Body of pancreas (tissue), 4 donors: ENCODE results near the gene ZC3HAV1. TPM values are rescaled to one million over a fixed set of nuclear protein-coding genes. Genes with fewer than 3 reads are reported as not detected.

Experiments used
- ATAC-seq: fragments of 150-250 bp; one replicate; pipeline ENCODE4 v1.9.1; 2016
- DNase-seq, 4 donors: peaks; one replicate each; pipeline ENCODE4 v3.0.0-alpha.2; 2019
- H3K27ac ChIP-seq, 4 donors: fragments of 200-600 bp; sonication (generic); 1 replicate in 3 of 4; 2 replicates in 1 of 4; pipeline versions ENCODE4 v1.5.1 to v1.6.1; 2016 to 2019; ENCODE audit warnings: mild to moderate bottlenecking in 1 of 4, mixed read lengths in 1 of 4, moderate library complexity in 1 of 4
- H3K27me3 ChIP-seq, 2 donors: fragments of 200-600 bp; sonication (generic); one replicate each; pipeline ENCODE4 v1.6.0; 2016; ENCODE audit warnings: mild to moderate bottlenecking in 1 of 2
- H3K36me3 ChIP-seq, 2 donors: fragments of 200-600 bp; sonication (generic); replicated peaks in 1 of 2; 2 replicates each; pipeline ENCODE4 v1.5.1; 2016; ENCODE audit warnings: low read depth in 2 of 2; ENCODE audit not compliant: insufficient read depth in 1 of 2
- H3K4me1 ChIP-seq: fragments of 200-600 bp; sonication (generic); one replicate; pipeline ENCODE4 v1.6.0; 2016
- H3K4me3 ChIP-seq, 2 donors: fragments of 200-600 bp; sonication (generic); 1 replicate in 1 of 2; 2 replicates in 1 of 2; pipeline ENCODE4 v1.5.1; 2016 to 2019
- H3K9me3 ChIP-seq, 3 donors: fragments of 200-600 bp; sonication (generic); 1 replicate in 2 of 3; 2 replicates in 1 of 3; pipeline ENCODE4 v1.5.1; 2016
- POLR2A ChIP-seq, 3 donors: fragments of 450-650 bp; IDR thresholded peaks; one replicate each; pipeline ENCODE4 v1.6.1; 2016; ENCODE audit warnings: antibody characterized with exemption in 3 of 3, mild to moderate bottlenecking in 2 of 3
- WGBS, 2 donors: methylation state at CpG; one replicate each; pipeline ENCODE4 v1.1.5; 2017; 5-methylcytosine and 5-hydroxymethylcytosine counted together
- intact Hi-C: fragments of 100-400 bp; cut with DNase I; formaldehyde crosslinking; loops from one replicate; pipeline ENCODE4 v1.15.1; 2023
- total RNA-seq, 2 donors: library from RNA; depleted of rRNA; stranded (reverse); fragments of >200 nt; gene quantifications; one replicate each; pipeline ENCODE4 v1.1.0, GENCODE V29; 2016
- TF ChIP-seq, protein P1 (sequence below), 7 experiments: fragments of 450-650 bp in 4 of 7; fragments of 200-600 bp in 3 of 7; sonication (generic) in 3 of 7; IDR thresholded peaks; one replicate each; pipeline ENCODE4 v1.5.1; 2016 to 2019; ENCODE audit warnings: antibody characterized with exemption in 7 of 7

The ZC3HAV1 gene
- total RNA-seq, 2 donors from 2014 or later, result 13.5 to 14.5 TPM

DNA sequence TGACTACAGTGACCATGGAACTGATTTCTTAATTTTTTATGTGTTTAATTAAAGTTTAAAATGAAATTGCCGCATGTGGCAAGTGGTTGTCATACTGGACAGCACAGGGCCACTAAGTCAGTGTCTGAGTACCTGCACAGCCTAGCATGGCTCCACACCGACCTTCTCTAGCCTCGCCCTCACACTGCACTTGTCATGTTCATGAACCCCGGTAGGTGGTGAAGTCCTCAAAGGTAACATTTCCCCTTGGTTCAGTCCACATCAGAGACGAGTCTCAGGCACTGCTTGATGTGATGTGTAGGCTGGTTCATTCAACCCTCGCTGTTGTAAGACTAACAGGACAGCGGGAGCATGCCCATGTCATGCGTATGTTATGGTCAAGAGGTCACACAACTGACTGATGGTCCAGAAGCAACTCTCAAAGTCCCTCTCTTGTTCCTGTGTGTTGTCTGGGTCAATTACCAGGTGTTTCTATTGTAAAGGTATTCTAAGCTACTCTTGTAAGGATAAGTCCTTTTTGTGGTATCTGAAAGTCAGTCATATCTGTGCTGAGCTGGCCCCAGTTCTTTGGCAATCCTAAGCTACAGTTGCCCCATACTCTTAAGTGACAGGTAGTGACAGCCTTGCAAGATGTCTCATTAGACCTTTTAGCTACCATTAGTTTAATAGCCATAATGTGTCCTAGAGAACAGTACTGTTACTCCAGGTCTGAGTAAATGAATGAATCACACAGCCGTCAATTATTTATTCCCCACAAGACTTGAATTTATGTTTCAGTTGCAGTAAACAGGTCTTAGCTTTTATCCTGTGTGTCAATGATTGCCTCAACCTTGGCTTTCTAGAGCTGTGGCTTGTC lies 40.7 kb downstream of the ZC3HAV1 start:
- H3K9me3 ChIP-seq, result no peaks in the 10 kb centered on the region
- intact Hi-C loops, result no loop called here
- peaks cover 7 to 22% of the 10 kb centered on the region in 2 donors for H3K36me3 ChIP-seq
- DNase-seq, result no peak
- no peaks in the 10 kb centered on the region for H3K27me3 ChIP-seq
- no peak overlapping the region for H3K27ac ChIP-seq
- no peak for TF ChIP-seq POLR2A (IDR thresholded peaks at IDR 0.05)
- TF ChIP-seq, protein P1, sequence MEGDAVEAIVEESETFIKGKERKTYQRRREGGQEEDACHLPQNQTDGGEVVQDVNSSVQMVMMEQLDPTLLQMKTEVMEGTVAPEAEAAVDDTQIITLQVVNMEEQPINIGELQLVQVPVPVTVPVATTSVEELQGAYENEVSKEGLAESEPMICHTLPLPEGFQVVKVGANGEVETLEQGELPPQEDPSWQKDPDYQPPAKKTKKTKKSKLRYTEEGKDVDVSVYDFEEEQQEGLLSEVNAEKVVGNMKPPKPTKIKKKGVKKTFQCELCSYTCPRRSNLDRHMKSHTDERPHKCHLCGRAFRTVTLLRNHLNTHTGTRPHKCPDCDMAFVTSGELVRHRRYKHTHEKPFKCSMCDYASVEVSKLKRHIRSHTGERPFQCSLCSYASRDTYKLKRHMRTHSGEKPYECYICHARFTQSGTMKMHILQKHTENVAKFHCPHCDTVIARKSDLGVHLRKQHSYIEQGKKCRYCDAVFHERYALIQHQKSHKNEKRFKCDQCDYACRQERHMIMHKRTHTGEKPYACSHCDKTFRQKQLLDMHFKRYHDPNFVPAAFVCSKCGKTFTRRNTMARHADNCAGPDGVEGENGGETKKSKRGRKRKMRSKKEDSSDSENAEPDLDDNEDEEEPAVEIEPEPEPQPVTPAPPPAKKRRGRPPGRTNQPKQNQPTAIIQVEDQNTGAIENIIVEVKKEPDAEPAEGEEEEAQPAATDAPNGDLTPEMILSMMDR (IDR thresholded peaks at IDR 0.05), result no peak
- ATAC-seq, result no peak
- no peak overlapping the region for H3K4me3 ChIP-seq
- 95 to 99% methylated on average over 9 of the region's 9 CpGs for WGBS, 2 donors
- no peaks in the 10 kb centered on the region for H3K4me1 ChIP-seq

DNA sequence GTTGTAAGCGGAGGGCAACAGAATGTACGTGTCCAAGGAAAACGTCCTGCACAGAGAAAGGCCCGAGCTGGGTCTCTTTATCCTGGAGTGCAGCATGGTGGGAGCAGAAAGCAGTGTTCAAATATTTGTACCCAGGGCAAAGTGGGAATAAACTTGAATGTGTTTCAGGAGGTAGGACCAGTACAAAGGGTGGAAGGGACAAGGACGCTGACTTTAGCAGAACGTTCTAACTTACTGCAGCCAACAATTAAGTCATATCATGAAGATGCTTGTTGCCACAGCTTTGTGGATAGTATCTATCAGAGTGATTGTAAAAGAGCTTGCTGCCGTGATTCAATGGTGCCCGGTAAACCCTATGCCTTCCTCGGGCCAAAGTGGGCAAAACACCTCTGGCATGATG lies 43.2 kb downstream of the ZC3HAV1 start:
- Histone ChIP-seq H3K9me3 (no peaks in the 10 kb centered on the region), H3K27me3 (no peaks in the 10 kb centered on the region), H3K27ac (no peak overlapping the region), H3K4me3 (no peak overlapping the region), H3K4me1 (no peaks in the 10 kb centered on the region), H3K36me3 (peaks cover 0 to 12% of the 10 kb centered on the region in 2 donors)
- ATAC-seq, result no peak
- intact Hi-C loops, result no loop called here
- WGBS, 2 donors, result 80 to 81% methylated on average over 9 of the region's 9 CpGs
- no peak for DNase-seq
- TF ChIP-seq, protein P1 (IDR thresholded peaks at IDR 0.05), result no peak
- TF ChIP-seq POLR2A (IDR thresholded peaks at IDR 0.05), result no peak

DNA sequence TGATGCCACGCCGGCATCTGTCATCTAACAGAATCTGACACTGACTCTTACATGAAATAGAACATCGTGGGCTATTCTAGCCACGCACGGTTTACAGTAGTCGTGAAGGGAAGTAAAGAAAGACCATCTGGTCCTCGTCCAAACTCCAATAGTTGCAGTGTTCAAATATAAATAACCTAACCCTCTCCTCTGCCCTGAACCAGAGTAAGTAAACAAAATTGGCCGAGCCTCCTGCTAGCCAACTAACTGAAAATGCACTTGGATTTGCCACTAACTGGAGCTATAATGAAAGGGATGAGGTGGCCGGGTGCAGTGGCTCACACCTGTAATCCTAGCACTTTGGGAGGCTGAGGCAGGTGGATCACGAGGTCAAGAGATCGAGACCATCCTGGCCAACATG lies 44.2 kb downstream of the ZC3HAV1 start:
- no peak overlapping the region for H3K27ac ChIP-seq
- H3K27me3 ChIP-seq, result no peaks in the 10 kb centered on the region
- no peaks in the 10 kb centered on the region for H3K4me1 ChIP-seq
- no peak overlapping the region for H3K4me3 ChIP-seq
- intact Hi-C loops, result no loop called here
- DNase-seq (no peak), ATAC-seq (no peak)
- TF ChIP-seq, protein P1 (IDR thresholded peaks at IDR 0.05), result no peak
- WGBS, 2 donors, result 81 to 88% methylated on average over 11 of the region's 11 CpGs
- H3K9me3 ChIP-seq, result no peaks in the 10 kb centered on the region
- H3K36me3 ChIP-seq, result peaks cover 1 to 15% of the 10 kb centered on the region in 2 donors

DNA sequence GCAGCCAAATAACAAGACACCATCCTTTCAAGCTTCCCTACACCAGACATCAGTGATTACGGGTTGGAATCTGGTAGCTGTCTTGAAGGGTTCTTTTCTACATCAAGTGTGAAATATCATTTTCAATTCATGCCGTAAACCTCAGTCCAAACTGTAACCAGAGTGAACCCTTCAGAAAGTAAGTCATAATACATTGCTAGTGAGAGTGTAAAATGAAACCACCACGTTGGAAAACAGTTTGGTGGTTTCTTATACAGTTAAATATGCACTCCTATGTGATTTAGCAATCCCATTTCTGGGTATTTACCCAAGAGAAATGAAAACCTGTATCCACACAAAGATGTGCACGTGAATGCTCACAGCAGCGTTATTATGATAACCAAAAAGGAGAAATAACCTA lies 48.1 kb downstream of the ZC3HAV1 start:
- DNase-seq (no peak), ATAC-seq (no peak)
- intact Hi-C loops, result no loop called here
- no peak overlapping the region for H3K27ac ChIP-seq
- TF ChIP-seq POLR2A (IDR thresholded peaks at IDR 0.05), result no peak
- TF ChIP-seq, protein P1 (IDR thresholded peaks at IDR 0.05), result no peak
- no peaks in the 10 kb centered on the region for H3K4me1 ChIP-seq
- H3K27me3 ChIP-seq, result no peaks in the 10 kb centered on the region
- 81 to 87% methylated on average over 5 of the region's 5 CpGs for WGBS, 2 donors
- H3K36me3 ChIP-seq, result peaks cover 3 to 11% of the 10 kb centered on the region in 2 donors
- no peaks in the 10 kb centered on the region for H3K9me3 ChIP-seq
- H3K4me3 ChIP-seq, result no peak overlapping the region
